H1 (cell line): Measurements from ENCODE around the gene FBXW10B. TPM values are rescaled to one million over a fixed set of nuclear protein-coding genes. Genes with fewer than 3 reads are reported as not detected.

Source experiments
- CTCF ChIA-PET: fragments of 300-600 bp; sonication (Branson Sonifier 250); formaldehyde crosslinking; loops from one replicate; lab custom pipeline; 2021; ENCODE audit not compliant: partially characterized antibody; lab: Charles Lee
- POLR2A ChIA-PET: fragments of 300-600 bp; sonication (Branson Sonifier 250); formaldehyde crosslinking; loops from one replicate; lab custom pipeline; 2021; ENCODE audit warnings: inconsistent platforms; ENCODE audit not compliant: partially characterized antibody; lab: Charles Lee
- DNase-seq, 2 experiments: peaks; one replicate each; pipeline versions ENCODE4 v3.0.0 to v3.0.0-alpha.2; 2010 to 2022; ENCODE audit warnings: low spot score in 2 of 2, low read depth in 1 of 2, mixed read lengths in 1 of 2
- FAIRE-seq: peaks from 2 replicates; lab custom pipeline; 2011; peaks lifted over from hg19 to GRCh38; lab: Jason Lieb, UNC
- H2AFZ ChIP-seq: 2 replicates; pipeline ENCODE4 v1.8.1; 2012; ENCODE audit warnings: low read length, inconsistent platforms
- H2AK5ac ChIP-seq: 2 replicates; pipeline ENCODE4 v1.6.1; 2013; ENCODE audit warnings: low read depth, low read length
- H2BK120ac ChIP-seq: replicated peaks from 2 replicates; pipeline ENCODE3; 2013; ENCODE audit warnings: low read depth, low read length, inconsistent platforms
- H2BK12ac ChIP-seq: 2 replicates; pipeline ENCODE4 v1.6.1; 2013; ENCODE audit warnings: low read depth, low read length
- H2BK15ac ChIP-seq: 2 replicates; pipeline ENCODE4 v1.6.1; 2013; ENCODE audit warnings: low read length
- H2BK20ac ChIP-seq: 2 replicates; pipeline ENCODE4 v1.6.1; 2013; ENCODE audit warnings: low read length
- H2BK5ac ChIP-seq: 2 replicates; pipeline ENCODE4 v1.6.1; 2013; ENCODE audit warnings: low read depth, low read length
- H3K14ac ChIP-seq: 2 replicates; pipeline ENCODE4 v1.6.1; 2013; ENCODE audit warnings: inconsistent platforms; ENCODE audit not compliant: insufficient read length
- H3K18ac ChIP-seq: 2 replicates; pipeline ENCODE4 v1.6.1; 2013; ENCODE audit warnings: low read length; ENCODE audit errors: extremely low read depth
- H3K23ac ChIP-seq: 2 replicates; pipeline ENCODE4 v1.6.1; 2013; ENCODE audit warnings: inconsistent platforms; ENCODE audit not compliant: insufficient read length
- H3K23me2 ChIP-seq: 2 replicates; pipeline ENCODE4 v1.6.1; 2013; ENCODE audit warnings: low read depth, low read length
- H3K27ac ChIP-seq: 2 replicates; pipeline ENCODE4 v1.6.1; 2011; ENCODE audit warnings: low read depth, low read length, inconsistent platforms
- H3K27me3 ChIP-seq, 4 experiments: replicated peaks in 1 of 4; 1 replicate in 1 of 4; 2 replicates in 3 of 4; pipeline versions ENCODE4 v1.6.1 to v1.8.1; 2011 to 2013; ENCODE audit warnings: low read length in 3 of 4, mild to moderate bottlenecking in 3 of 4, inconsistent platforms in 2 of 4, mixed read lengths in 2 of 4, moderate library complexity in 1 of 4; ENCODE audit not compliant: control insufficient read depth in 3 of 4, insufficient read depth in 3 of 4; ENCODE audit errors: extremely low read depth in 1 of 4
- H3K36me3 ChIP-seq, 4 experiments: 2 replicates each; pipeline versions ENCODE4 v1.6.1 to v1.8.1; 2011 to 2013; ENCODE audit warnings: mild to moderate bottlenecking in 4 of 4, low read length in 3 of 4, moderate library complexity in 2 of 4, control low read depth in 1 of 4, inconsistent platforms in 1 of 4; ENCODE audit not compliant: insufficient read depth in 4 of 4, control insufficient read depth in 2 of 4
- H3K4ac ChIP-seq: replicated peaks from 2 replicates; pipeline ENCODE3; 2013; ENCODE audit warnings: low read length, low read depth, mixed read lengths, inconsistent platforms; ENCODE audit not compliant: insufficient read length
- H3K4me1 ChIP-seq, 4 experiments: replicated peaks in 1 of 4; 1 replicate in 1 of 4; 2 replicates in 3 of 4; pipeline versions ENCODE4 v1.6.1 to v1.8.1; 2011 to 2013; ENCODE audit warnings: low read length in 3 of 4, inconsistent platforms in 2 of 4, mixed read lengths in 1 of 4; ENCODE audit not compliant: insufficient read depth in 4 of 4, control insufficient read depth in 3 of 4
- H3K4me2 ChIP-seq, 2 experiments: 2 replicates each; pipeline versions ENCODE4 v1.6.1 to v1.8.1; 2011 to 2013; ENCODE audit warnings: low read depth in 2 of 2, low read length in 2 of 2, control low read depth in 1 of 2, inconsistent platforms in 1 of 2, mild to moderate bottlenecking in 1 of 2; ENCODE audit not compliant: insufficient read depth in 1 of 2
- H3K4me3 ChIP-seq, 4 experiments: fragments of 200-600, 300-600 bp in 1 of 4; sonication (generic), shearing (Covaris generic), sonication (Bioruptor Twin) in 1 of 4; 2 replicates each; pipeline versions ENCODE4 v1.5.1 to v1.8.1; 2011 to 2016; ENCODE audit warnings: low read length in 4 of 4, low read depth in 3 of 4, control low read depth in 2 of 4, inconsistent platforms in 2 of 4, mild to moderate bottlenecking in 2 of 4, mixed read lengths in 1 of 4, moderate library complexity in 1 of 4; ENCODE audit not compliant: insufficient read depth in 2 of 4; ENCODE audit errors: extremely low read depth in 1 of 4
- H3K56ac ChIP-seq: replicated peaks from 2 replicates; pipeline ENCODE3; 2013; ENCODE audit warnings: low read depth, mild to moderate bottlenecking, mixed read lengths, low read length, inconsistent platforms; ENCODE audit not compliant: insufficient read length
- H3K79me1 ChIP-seq: 2 replicates; pipeline ENCODE4 v1.6.1; 2013; ENCODE audit warnings: low read depth, low read length, control low read depth
- H3K79me2 ChIP-seq, 2 experiments: 2 replicates each; pipeline versions ENCODE4 v1.6.1 to v1.8.1; 2012 to 2013; ENCODE audit warnings: low read length in 2 of 2, mild to moderate bottlenecking in 2 of 2, inconsistent platforms in 1 of 2; ENCODE audit not compliant: insufficient read depth in 2 of 2, control insufficient read depth in 1 of 2
- H3K9ac ChIP-seq, 4 experiments: replicated peaks in 1 of 4; 1 replicate in 1 of 4; 2 replicates in 3 of 4; pipeline versions ENCODE4 v1.6.1 to v1.8.1; 2011 to 2013; ENCODE audit warnings: low read depth in 3 of 4, low read length in 3 of 4, control low read depth in 2 of 4, mild to moderate bottlenecking in 2 of 4, moderate library complexity in 2 of 4, inconsistent platforms in 1 of 4; ENCODE audit errors: extremely low read depth in 1 of 4
- H3K9me3 ChIP-seq, 2 experiments: 2 replicates each; pipeline versions ENCODE4 v1.6.1 to v1.8.1; 2012 to 2013; ENCODE audit warnings: mild to moderate bottlenecking in 2 of 2, moderate library complexity in 2 of 2, control low read depth in 1 of 2, inconsistent platforms in 1 of 2, low read depth in 1 of 2, low read length in 1 of 2, mixed read lengths in 1 of 2; ENCODE audit not compliant: insufficient read depth in 2 of 2
- H4K20me1 ChIP-seq, 2 experiments: replicated peaks in 1 of 2; 2 replicates each; pipeline versions ENCODE3 to v1.8.1; 2011 to 2013; ENCODE audit warnings: inconsistent platforms in 2 of 2, low read length in 2 of 2, mild to moderate bottlenecking in 1 of 2; ENCODE audit not compliant: insufficient read depth in 2 of 2, control insufficient read depth in 1 of 2
- H4K5ac ChIP-seq: 2 replicates; pipeline ENCODE4 v1.6.1; 2013; ENCODE audit warnings: low read length, low read depth, mixed read lengths, inconsistent platforms; ENCODE audit not compliant: insufficient read length
- H4K8ac ChIP-seq: 2 replicates; pipeline ENCODE4 v1.8.0; 2013; ENCODE audit warnings: mild to moderate bottlenecking, moderate library complexity, low read length, inconsistent platforms; ENCODE audit not compliant: insufficient read depth; ENCODE audit errors: extremely low read depth
- H4K91ac ChIP-seq: replicated peaks from 2 replicates; pipeline ENCODE3; 2013; ENCODE audit warnings: low read length, mixed read lengths, inconsistent platforms; ENCODE audit not compliant: insufficient read length
- CBX5 ChIP-seq: fragments of 300-800, 300-1000 bp; sonication (generic); IDR thresholded peaks from 2 replicates; pipeline ENCODE4 v1.7.1; 2016; ENCODE audit warnings: antibody characterized with exemption, low read length, low read depth
- GABPA ChIP-seq: IDR thresholded peaks from 2 replicates; pipeline ENCODE4 v1.6.1; 2011; ENCODE audit warnings: mild to moderate bottlenecking, low read length, moderate library complexity, borderline replicate concordance; ENCODE audit not compliant: insufficient read depth
- NRF1 ChIP-seq: IDR thresholded peaks from 2 replicates; pipeline ENCODE4 v1.6.1; 2011; ENCODE audit warnings: mild to moderate bottlenecking, low read depth, low read length, improper control_type of control experiment
- POLR2AphosphoS5 ChIP-seq: IDR thresholded peaks from 2 replicates; pipeline ENCODE4 v1.6.1; 2011; ENCODE audit warnings: low read depth, low read length
- POU5F1 ChIP-seq: IDR thresholded peaks from 2 replicates; pipeline ENCODE4 v1.6.1; 2011; ENCODE audit warnings: low read depth, mild to moderate bottlenecking, low read length, moderate library complexity
- RXRA ChIP-seq: IDR thresholded peaks from 2 replicates; pipeline ENCODE4 v1.6.1; 2011; ENCODE audit warnings: low read depth, mild to moderate bottlenecking, low read length, moderate library complexity; ENCODE audit not compliant: insufficient read depth
- TCF12 ChIP-seq: IDR thresholded peaks from 2 replicates; pipeline ENCODE4 v1.6.1; 2011; ENCODE audit warnings: low read depth, mild to moderate bottlenecking, low read length
- WGBS, 2 experiments: shearing (Covaris generic) in 1 of 2; methylation state at CpG; one replicate each; pipeline versions ENCODE4 v1.1.6 to v1.1.7; 2013 to 2015; ENCODE audit warnings: low lambda C conversion rate in 2 of 2, mixed read lengths in 2 of 2, inconsistent platforms in 1 of 2, low coverage in 1 of 2, missing lambda C conversion rate in 1 of 2; ENCODE audit not compliant: insufficient replicate concordance in 2 of 2, insufficient coverage in 1 of 2, insufficient read length in 1 of 2; ENCODE audit errors: extremely low coverage in 1 of 2, missing lambda C conversion rate in 1 of 2; 5-methylcytosine and 5-hydroxymethylcytosine counted together
- polyA plus RNA-seq, 7 experiments: library from polyadenylated mRNA; depleted of rRNA in 3 of 7; stranded (reverse) in 5 of 7; unstranded in 2 of 7; fragments of >200 nt in 5 of 7; fragments of 200-250 nt in 2 of 7; gene quantifications; 1 replicate in 5 of 7; 2 replicates in 1 of 7; 4 replicates in 1 of 7; pipeline versions ENCODE4 v1.2.1 to v1.2.3, GENCODE V29; 2011 to 2013; ENCODE audit warnings: missing spikeins in 2 of 7, mixed read lengths in 2 of 7
- total RNA-seq: library from RNA; stranded (reverse); fragmentation: NEBNext Ultra II Directional; extraction: Animal tissue kit (Norgen Biotek cat#: 25700); gene quantifications from 2 replicates; pipeline ENCODE4 v1.2.1, GENCODE V29; 2021

The FBXW10B gene
- total and polyA plus RNA-seq, 2 of the 8 experiments (the other 6 are each of a cell fraction or from before 2014, with no cell fraction given): 0.14 TPM; not detected in 1

DNA sequence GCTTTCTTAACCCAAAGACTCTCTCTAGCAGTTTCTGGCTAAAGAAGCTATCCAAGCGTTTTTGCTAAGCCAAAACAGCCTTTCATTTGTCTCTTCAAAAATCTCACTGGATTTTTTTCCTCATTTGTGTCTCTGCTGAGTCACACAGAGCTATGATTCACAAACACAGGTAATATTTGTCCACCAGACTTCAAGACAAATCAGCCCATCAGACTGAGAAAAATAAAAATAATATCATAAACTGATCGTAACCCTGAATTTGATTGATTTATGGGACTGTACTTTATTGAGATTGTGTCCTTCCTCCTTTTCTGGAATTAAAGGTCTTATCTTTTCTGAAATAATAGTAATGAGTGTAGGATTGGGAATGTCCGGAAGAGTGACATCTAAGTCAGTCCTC, 38.8 kb upstream of the FBXW10B start:
- 90% methylated on average over 3 of the region's 3 CpGs; no CpG with 5 or more reads in 1 of the 2 experiments for WGBS, 2 experiments
- Histone ChIP-seq H3K4me3 (no peak overlapping the region), H3K27ac (no peak overlapping the region), H4K91ac (no peak overlapping the region), H2AK5ac (no peak overlapping the region), H2BK20ac (no peak overlapping the region), H3K23me2 (no peaks in the 10 kb centered on the region), H2BK120ac (no peak overlapping the region), H3K4me2 (no peak overlapping the region), H3K18ac (no peak overlapping the region), H2BK5ac (no peak overlapping the region), H4K8ac (no peak overlapping the region), H4K20me1 (no peaks in the 10 kb centered on the region), H3K79me2 (no peaks in the 10 kb centered on the region), H2BK15ac (no peak overlapping the region), H3K56ac (no peak overlapping the region), H3K79me1 (no peaks in the 10 kb centered on the region), H3K4me1 (peaks cover 0 to 2% (median 0%) of the 10 kb centered on the region in 4 experiments; a peak in 1 of 7 replicates), H3K9ac (no peak overlapping the region), H2AFZ (no peak overlapping the region), H3K27me3 (no peaks in the 10 kb centered on the region), H2BK12ac (no peak overlapping the region), H3K23ac (no peak overlapping the region), H3K4ac (no peak overlapping the region), H4K5ac (no peak overlapping the region), H3K14ac (no peak overlapping the region), H3K9me3 (no peaks in the 10 kb centered on the region), H3K36me3 (peaks cover 0 to 10% (median 4%) of the 10 kb centered on the region in 4 experiments; a peak in 4 of 8 replicates)
- TF ChIP-seq NRF1 (no peak), GABPA (no peak), CBX5 (no peak), TCF12 (no peak), POU5F1 (no peak), POLR2AphosphoS5 (no peak), RXRA (no peak)
- DNase-seq (no peak), FAIRE-seq (no peak)
- ChIA-PET POLR2A (interaction anchor here (1.6 kb wide), 1 partner anchor 8 kb away, joined by 3 read pairs; no protein-coding TSS in a partner anchor), CTCF (no interaction called here)
